ENCODE results near the gene CCNH. TPM values are rescaled to one million over a fixed set of nuclear protein-coding genes. Genes with fewer than 3 reads are reported as not detected.

CCNH gene
- total RNA-seq, 4 donors from 2014 or later = 191 to 370 (median 240) TPM

- no peak for DNase-seq (ENCODE audit: low spot score)
- no peak for TF ChIP-seq CTCF (IDR thresholded peaks at IDR 0.05)
- ATAC-seq (ENCODE audit: low FRiP score) = no peak
Observed at GRCh38 chr5:87389296-87390034, 23.3 kb downstream of the CCNH start.

GRCh38 chr5:87388129-87388528 is 24.6 kb downstream of the CCNH start:
- DNase-seq (ENCODE audit: low spot score) (no peak), ATAC-seq (ENCODE audit: low FRiP score) (no peak)
- TF ChIP-seq CTCF (IDR thresholded peaks at IDR 0.05) = no peak

- no peak for TF ChIP-seq CTCF (IDR thresholded peaks at IDR 0.05)
- no peak for ATAC-seq (ENCODE audit: low FRiP score)
- no peak for DNase-seq (ENCODE audit: low spot score)
Observed at GRCh38 chr5:87385802-87386201, 26.9 kb downstream of the CCNH start.

GRCh38 chr5:87383216-87383615 is 29.5 kb downstream of the CCNH start:
- no peak for TF ChIP-seq CTCF (IDR thresholded peaks at IDR 0.05)
- ATAC-seq (ENCODE audit: low FRiP score) = no peak
- DNase-seq (ENCODE audit: low spot score) = no peak

- no peak for ATAC-seq (ENCODE audit: low FRiP score)
- TF ChIP-seq CTCF (IDR thresholded peaks at IDR 0.05) = no peak
- DNase-seq (ENCODE audit: low spot score) = no peak
Observed at GRCh38 chr5:87382224-87382623, 30.5 kb downstream of the CCNH start.

- DNase-seq (ENCODE audit: low spot score) = no peak
- no peak for ATAC-seq (ENCODE audit: low FRiP score)
- TF ChIP-seq CTCF (IDR thresholded peaks at IDR 0.05) = no peak
Observed at GRCh38 chr5:87372705-87373104, 40.0 kb downstream of the CCNH start.

GRCh38 chr5:87369431-87369830 is 43.3 kb downstream of the CCNH start:
- ATAC-seq (ENCODE audit: low FRiP score) = no peak
- no peak for TF ChIP-seq CTCF (IDR thresholded peaks at IDR 0.05)

More at GRCh38 chr5:87369431-87369830, 43.3 kb downstream of the CCNH start:
- no peak for DNase-seq (ENCODE audit: low spot score)

Measured in omental fat pad (tissue), 4 donors.